ENCODE results near the gene HLA-DOB.

DNA sequence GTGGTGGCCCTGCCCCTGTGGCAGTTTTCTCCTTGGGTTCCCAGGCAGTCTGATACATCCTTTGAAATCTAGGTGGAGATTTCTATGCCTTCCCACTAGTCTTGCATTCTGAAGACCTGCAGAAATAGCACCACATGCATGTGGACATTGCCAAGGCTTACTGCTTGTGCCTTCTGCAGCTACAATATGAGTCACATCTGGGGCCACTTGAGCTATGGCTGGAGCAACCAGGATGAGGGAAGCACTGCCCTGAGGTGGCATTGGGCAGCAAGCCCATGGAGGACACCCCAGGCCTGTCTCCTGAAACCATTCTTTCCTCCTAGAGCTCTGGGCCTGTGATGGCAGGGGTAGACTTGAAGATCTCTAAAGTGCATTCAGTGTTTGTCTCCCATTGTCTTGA is 37.8 kb downstream of the HLA-DOB start:
- TF ChIP-seq, protein P1, sequence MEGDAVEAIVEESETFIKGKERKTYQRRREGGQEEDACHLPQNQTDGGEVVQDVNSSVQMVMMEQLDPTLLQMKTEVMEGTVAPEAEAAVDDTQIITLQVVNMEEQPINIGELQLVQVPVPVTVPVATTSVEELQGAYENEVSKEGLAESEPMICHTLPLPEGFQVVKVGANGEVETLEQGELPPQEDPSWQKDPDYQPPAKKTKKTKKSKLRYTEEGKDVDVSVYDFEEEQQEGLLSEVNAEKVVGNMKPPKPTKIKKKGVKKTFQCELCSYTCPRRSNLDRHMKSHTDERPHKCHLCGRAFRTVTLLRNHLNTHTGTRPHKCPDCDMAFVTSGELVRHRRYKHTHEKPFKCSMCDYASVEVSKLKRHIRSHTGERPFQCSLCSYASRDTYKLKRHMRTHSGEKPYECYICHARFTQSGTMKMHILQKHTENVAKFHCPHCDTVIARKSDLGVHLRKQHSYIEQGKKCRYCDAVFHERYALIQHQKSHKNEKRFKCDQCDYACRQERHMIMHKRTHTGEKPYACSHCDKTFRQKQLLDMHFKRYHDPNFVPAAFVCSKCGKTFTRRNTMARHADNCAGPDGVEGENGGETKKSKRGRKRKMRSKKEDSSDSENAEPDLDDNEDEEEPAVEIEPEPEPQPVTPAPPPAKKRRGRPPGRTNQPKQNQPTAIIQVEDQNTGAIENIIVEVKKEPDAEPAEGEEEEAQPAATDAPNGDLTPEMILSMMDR (conservative IDR thresholded peaks at IDR 0.05 in 1 of 2, IDR thresholded peaks at IDR 0.05 in 1 of 2; ENCODE audit: low read depth in 1 of 2, low read length in 2 of 2) = no peak
- TF ChIP-seq EZH2 (IDR thresholded peaks at IDR 0.05; ENCODE audit: low read length, missing control alignments) = no peak
